ENCODE results near the gene FIGNL2.

DNA sequence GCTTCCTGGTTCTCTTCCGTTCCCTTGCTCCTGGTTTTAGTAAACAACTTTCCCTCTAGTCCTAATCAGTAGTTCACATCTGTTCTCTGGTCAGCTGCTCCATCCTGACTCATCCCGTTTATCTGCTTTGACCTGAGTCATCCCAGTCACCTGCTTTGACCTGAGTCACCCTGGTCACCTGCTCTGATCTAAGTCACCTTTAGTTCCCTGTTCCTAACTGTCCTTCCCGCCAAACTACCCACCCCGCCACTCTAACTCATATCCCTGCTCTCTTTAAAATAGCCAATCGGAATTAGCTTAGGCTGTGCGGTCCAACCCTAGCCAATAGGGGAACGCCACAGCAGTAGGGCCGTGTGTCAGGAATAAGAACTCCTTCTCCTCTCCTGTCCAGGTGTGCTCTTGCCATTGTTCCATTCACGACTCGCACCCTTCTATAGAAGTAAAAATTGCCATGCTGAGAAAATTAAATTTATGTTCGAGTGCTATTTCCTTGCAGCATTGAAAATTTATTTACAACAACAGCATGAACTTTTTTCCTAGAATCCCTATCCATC is 36.2 kb upstream of the FIGNL2 start:
- TF ChIP-seq, protein P1, sequence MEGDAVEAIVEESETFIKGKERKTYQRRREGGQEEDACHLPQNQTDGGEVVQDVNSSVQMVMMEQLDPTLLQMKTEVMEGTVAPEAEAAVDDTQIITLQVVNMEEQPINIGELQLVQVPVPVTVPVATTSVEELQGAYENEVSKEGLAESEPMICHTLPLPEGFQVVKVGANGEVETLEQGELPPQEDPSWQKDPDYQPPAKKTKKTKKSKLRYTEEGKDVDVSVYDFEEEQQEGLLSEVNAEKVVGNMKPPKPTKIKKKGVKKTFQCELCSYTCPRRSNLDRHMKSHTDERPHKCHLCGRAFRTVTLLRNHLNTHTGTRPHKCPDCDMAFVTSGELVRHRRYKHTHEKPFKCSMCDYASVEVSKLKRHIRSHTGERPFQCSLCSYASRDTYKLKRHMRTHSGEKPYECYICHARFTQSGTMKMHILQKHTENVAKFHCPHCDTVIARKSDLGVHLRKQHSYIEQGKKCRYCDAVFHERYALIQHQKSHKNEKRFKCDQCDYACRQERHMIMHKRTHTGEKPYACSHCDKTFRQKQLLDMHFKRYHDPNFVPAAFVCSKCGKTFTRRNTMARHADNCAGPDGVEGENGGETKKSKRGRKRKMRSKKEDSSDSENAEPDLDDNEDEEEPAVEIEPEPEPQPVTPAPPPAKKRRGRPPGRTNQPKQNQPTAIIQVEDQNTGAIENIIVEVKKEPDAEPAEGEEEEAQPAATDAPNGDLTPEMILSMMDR (IDR thresholded peaks at IDR 0.05) = no peak
- TF ChIP-seq EP300 (IDR thresholded peaks at IDR 0.05) = no peak
